Measurements from ENCODE around the gene THADA. TPM values are rescaled to one million over a fixed set of nuclear protein-coding genes. Genes with fewer than 3 reads are reported as not detected.
A peak's percentile ranks its signal among the peaks of the same experiment; 100 is the strongest.

THADA gene
- total RNA-seq, 4 donors from 2014 or later: 32.5 to 41.6 (median 39.0) TPM

- no peak for TF ChIP-seq CTCF (IDR thresholded peaks at IDR 0.05)
- DNase-seq (ENCODE audit: low spot score) (no peak), ATAC-seq (ENCODE audit: low FRiP score) (no peak)
These were observed 87.6 kb downstream of the THADA start for GRCh38 chr2:43508209-43508608.

- DNase-seq (ENCODE audit: low spot score) (no peak), ATAC-seq (ENCODE audit: low FRiP score) (no peak)
- TF ChIP-seq CTCF (IDR thresholded peaks at IDR 0.05): no peak
These were observed 88.7 kb downstream of the THADA start for GRCh38 chr2:43507137-43507536.

GRCh38 chr2:43495727-43496126 is 100.1 kb downstream of the THADA start:
- DNase-seq (ENCODE audit: low spot score) (no peak), ATAC-seq (ENCODE audit: low FRiP score) (peak; percentile 91)
- TF ChIP-seq CTCF (IDR thresholded peaks at IDR 0.05): no peak

GRCh38 chr2:43493954-43494353 is 101.9 kb downstream of the THADA start:
- ATAC-seq (ENCODE audit: low FRiP score) (no peak), DNase-seq (ENCODE audit: low spot score) (no peak)
- TF ChIP-seq CTCF (IDR thresholded peaks at IDR 0.05): no peak

GRCh38 chr2:43491065-43491639 is 104.7 kb downstream of the THADA start:
- no peak for DNase-seq (ENCODE audit: low spot score)
- no peak for TF ChIP-seq CTCF (IDR thresholded peaks at IDR 0.05)
- no peak for ATAC-seq (ENCODE audit: low FRiP score)

GRCh38 chr2:43490252-43490786 is 105.5 kb downstream of the THADA start:
- no peak for ATAC-seq (ENCODE audit: low FRiP score)
- no peak for DNase-seq (ENCODE audit: low spot score)
- no peak for TF ChIP-seq CTCF (IDR thresholded peaks at IDR 0.05)

- ATAC-seq (ENCODE audit: low FRiP score): no peak
- DNase-seq (ENCODE audit: low spot score): no peak
- TF ChIP-seq CTCF (IDR thresholded peaks at IDR 0.05): no peak
These were observed 107.1 kb downstream of the THADA start for GRCh38 chr2:43488737-43489136.

All from omental fat pad (tissue), 4 donors.